NCI-H2029 (cell line): ENCODE results near the gene TPRG1.

Experiments
- DNase-seq: peaks from one replicate; lab custom pipeline; 2025; lab: John Stamatoyannopoulos, UW

Gene TPRG1

GRCh38 chr3:189166321-189166720, 5.5 kb upstream of the TPRG1 start:
- DNase-seq, result no peak

DNA sequence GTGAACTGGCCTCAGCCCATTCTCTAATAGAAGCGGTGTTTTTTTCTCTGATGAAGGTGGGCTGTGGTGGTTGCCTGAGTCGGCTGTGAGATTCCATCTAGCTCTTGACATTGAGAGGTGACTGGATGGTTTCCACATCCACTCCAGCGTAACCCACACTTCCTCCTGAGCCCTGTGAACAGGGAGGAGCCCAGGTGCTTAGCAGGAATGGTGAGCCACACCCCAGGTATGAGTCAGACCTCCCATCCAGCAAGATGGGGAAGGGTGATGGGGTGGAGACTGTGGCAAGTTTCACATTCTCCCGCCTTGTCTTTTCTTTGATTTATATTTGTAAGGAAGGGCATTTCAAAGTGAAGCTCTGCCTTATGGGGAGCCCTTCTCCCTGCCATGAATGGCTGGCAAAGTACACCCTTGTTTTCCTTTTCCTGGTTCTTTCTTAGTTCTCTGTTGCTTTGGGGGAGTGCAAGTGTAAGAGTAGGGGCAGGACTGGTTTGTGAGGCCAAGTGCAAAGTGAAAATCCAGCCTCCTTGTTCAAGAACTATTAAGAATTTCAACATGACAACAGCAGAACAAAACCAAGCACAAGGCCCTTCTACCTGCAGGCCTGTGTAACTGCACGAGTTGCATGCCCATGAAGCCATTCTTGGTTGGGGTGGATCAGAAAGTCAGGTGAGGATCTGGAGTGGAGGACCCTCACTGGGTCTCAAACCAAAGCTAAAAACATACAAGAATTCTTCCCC, 4.6 kb upstream of the TPRG1 start:
- DNase-seq, result no peak

DNA sequence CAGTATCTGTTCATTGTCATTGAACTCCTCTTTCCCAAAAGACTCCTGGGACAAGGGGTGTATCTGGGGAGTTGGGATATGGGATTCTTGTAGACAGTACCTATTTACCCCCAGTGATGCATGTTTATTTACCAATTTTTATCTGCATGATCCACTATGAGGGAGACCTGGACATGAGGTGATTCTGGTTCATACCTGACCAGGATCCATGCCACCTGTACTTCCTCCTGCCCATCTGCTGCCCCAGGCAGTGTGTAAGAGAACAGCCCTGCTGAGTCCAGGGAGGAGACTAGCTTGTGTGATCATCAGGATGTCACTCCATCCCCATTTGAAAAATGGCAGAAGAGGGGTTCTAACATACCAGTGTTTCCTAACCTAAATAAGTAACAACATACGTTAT, 3.1 kb upstream of the TPRG1 start:
- no peak for DNase-seq

GRCh38 chr3:189169728-189170127, 2.0 kb upstream of the TPRG1 start:
- no peak for DNase-seq

DNA sequence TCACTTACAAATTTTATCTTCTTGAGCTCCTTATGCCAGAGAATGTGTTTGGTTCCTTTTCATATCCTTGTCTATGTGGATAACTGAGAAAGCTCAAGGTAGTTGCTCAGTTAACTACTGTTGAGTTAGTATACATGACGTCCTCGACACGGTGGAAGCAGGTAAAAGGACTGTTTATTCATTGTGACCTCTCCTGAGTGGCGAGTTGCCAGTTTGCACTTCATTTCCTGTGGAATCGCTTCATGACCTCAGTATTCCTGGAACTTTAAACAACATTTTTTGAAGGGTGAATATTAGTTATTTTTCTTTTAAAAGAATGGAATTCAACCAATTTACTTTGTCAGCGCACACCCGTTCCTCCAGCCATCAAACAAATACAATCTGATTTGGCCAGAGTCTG, 1.2 kb upstream of the TPRG1 start:
- no peak for DNase-seq

GRCh38 chr3:189172668-189173419, 1.1 kb downstream of the TPRG1 start:
- DNase-seq, result no peak

DNA sequence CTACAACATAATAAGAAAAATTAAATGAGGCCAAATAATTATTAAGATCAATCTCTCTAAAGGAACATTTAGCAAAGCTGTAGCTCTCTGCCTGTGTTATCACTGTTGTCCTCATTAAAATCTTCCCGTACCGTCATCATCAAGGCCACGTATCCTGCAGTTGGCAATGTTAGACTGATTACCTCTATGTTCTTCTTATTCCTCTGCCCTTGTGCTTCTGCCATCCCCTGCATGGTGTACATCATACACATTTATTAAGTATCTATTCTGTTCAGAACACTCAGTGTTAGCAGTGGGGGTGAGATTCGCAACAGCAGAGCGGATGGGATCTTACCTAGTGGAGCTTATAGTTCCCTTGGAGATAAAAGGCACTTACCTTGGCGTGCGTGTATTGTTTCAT, 12.8 kb downstream of the TPRG1 start:
- no peak for DNase-seq

- no peak for DNase-seq
These were observed 14.3 kb downstream of the TPRG1 start for GRCh38 chr3:189186101-189186500.

GRCh38 chr3:189188466-189188865, 16.7 kb downstream of the TPRG1 start:
- no peak for DNase-seq

DNA sequence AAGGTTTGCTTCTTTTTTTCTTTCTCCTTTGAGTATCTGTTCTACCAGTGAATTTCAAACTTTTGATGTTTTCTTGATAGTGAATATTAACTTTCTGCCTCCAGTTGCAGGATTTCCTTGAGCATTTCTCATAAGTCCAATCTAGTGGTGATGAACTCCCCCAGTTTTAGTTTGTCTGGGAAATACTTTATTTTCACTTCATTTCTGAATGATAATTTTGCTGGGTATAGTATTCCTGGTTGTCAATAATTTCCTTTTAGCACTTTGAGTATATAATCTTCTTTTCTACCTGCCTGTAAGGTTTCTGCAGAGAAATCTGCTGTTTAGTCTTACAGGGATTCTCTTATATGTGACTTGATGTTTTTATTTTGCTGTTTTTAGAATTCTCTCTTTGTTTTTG, 21.0 kb downstream of the TPRG1 start:
- no peak for DNase-seq

DNA sequence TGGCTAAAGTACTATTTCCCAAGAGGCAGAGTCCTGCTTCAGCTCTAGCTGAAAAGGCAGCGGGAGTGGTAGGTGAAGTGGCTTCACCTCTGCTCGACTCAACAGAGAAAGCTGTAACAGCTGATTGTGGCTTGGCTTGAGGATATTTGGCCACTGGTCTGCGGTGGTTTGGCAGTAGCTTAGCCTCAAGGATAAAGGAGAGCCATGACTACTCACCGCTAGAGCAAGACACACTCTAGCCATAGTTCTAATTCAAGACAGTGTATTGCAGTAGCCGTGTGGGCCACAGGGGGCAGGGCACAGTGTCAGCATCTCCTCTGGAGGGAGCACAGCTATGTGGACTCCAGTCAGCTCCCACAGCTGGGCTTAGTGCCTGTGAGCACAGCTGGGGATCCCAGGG, 23.5 kb downstream of the TPRG1 start:
- no peak for DNase-seq

- DNase-seq, result no peak
These were observed 30.3 kb downstream of the TPRG1 start for GRCh38 chr3:189202106-189202505.

DNA sequence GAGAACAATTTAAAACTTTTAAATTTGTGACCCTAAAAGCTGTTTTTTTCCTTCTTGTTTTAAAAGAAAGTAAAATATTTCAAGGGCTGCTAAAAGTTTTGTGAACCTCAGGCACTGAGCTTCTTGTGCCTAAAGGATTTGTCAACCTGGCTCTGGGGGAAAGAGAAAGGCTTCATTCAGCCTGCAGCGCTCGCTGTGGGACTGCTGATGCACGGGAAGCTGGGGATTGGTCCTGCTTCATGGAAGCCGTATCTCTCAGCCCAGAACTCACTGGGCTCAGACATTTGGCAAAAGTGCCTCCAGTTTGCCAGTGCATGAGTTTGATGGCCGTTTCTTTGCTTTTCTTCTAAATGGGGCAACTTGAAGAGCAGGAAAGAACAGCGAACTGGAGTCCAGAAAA, 30.8 kb downstream of the TPRG1 start:
- no peak for DNase-seq

- no peak for DNase-seq
These were observed 32.5 kb downstream of the TPRG1 start for GRCh38 chr3:189204167-189204866.

DNA sequence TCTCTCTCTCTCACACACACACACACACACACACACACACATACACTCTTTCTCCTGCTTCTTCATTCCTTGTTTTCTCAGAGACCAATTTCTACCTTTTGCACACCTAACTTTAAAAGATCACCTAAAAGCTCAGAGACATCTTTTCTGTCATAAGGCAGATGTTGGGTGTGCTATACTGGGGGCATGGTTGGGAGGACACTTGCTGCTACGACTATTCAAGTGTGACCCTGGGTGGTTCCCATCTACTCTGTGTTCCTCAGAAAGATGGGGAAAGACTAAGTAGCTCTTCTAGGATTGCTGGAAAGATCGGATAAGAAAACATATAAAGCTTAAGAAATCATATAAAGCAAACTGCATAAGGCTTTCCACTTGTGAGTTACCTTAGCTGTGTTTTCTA, 33.2 kb downstream of the TPRG1 start:
- DNase-seq, result no peak

DNA sequence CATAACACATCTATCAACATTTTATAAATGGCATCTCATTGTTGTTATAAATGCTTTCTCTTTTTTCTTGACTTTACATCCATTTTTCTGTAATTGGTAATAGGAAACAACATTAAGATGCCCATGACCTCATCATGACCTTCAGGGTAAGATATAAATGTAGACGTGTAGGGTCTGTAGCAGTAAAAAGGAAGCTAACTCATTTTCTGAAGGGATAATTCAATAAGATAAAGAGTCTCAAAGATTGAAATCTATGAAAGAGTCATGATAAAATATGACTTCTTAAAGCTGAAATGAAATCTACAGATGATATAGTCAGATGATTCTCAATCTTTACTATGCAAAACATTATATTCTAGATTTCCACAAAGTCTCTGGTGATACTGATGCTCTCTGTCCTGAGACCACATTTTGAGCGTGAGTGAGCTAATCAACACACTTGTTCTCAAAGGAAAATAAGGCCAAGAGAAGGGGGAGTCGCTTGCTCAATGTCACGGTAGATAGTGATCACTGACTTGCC, 38.5 kb downstream of the TPRG1 start:
- DNase-seq, result no peak

GRCh38 chr3:189212681-189213080, 40.9 kb downstream of the TPRG1 start:
- DNase-seq, result no peak

DNA sequence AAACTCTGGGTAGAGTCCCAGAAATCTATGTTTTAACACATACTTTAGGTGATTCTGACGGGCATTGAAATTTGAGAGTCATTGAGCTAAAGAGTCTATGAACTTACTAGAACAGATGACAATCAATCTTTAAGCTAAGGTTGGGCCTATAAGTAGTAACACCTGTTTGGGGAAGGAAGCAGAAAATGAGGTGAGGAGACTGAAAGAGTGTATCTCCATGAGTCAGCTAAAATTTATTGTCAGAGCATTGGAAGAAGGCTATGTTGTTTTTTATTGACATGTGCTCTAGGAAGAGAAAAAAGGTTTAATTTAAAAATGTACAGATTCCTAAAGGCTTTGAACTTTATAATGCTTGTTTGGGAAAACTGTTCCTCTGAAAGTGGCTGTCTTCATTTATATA, 42.9 kb downstream of the TPRG1 start:
- DNase-seq, result no peak

DNA sequence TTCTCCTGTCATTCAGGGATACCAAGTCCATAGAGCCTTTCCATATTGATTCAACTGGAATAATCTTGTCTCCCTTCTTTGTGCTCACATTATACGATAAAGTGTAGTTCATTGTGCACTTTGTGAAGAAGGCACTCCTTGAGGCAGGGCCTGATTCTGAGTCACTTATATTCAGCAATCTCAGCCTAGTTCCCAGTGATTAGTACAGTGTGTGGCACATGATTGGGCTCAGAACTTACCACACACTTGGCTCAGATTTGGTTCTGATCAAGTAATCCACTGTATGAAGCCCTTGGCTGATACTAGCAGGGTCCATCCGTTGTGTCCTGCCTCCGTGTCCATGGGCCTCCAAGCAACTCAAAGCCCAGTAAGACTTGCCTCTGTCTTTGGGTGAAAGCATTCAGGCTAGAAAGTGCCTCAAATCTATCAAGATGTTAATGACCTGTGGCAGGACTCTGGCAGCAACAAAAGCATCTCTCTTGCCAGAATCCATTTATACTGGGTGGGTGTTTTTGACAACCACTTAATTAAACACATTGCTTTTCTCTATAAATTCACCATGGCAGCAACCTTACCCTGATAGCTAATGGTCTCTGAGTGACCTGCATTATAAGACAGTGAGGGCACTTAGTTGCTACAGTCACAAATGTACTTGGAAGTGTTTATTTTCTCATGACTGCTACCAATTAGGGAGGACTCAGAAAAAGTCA, 51.3 kb downstream of the TPRG1 start:
- no peak for DNase-seq

GRCh38 chr3:189225431-189225830, 53.7 kb downstream of the TPRG1 start:
- no peak for DNase-seq

DNA sequence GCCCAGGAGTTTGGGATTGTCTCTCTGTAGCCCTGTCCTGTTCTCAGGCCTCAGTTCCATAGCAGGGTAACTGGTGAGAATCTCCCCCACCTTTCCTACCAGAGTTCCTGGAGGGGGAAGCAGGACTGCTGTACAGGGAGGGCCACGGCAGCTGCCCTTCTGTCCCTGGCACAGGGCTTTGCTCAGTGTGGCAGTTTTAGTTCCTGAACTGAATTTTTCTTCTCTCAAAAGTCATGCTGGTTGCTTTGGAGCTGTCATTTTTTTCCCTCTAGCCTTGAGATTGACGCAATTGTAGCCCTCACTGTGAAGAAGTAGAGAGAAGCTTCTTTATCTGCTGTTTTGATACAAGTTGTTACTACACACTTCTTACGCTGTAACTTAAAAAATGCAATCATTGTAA, 55.5 kb downstream of the TPRG1 start:
- no peak for DNase-seq

DNA sequence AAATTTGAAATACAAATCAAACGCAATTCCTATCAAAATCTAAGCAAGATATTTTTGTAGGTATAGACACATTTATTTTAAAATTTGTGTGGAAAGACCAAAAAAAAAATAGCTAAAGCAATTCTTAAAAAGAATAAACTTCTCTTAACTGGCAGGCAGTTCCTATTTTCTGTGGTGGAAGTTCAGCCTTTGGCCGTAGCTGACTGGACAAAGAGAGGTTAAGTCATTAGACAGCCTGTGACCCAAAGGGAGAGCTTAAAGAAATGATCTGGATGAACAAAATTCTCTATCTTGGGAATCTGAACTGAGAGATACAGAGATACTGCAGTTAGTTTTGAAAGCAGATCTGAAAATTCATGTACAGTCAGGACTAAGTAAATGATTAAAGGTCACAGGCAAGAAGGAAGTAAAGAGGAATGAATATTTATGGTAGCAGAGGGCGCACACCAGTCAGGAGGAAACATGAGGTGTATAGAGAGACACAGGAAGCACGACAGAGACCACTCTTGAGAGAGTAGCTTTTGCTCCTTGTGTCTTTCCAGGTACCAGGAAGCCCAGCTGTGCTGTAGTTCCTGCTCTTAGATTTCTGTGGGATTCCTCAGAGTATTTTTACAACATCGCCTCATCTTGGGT, 57.5 kb downstream of the TPRG1 start:
- DNase-seq, result no peak
